Astrocyte (in vitro differentiated cells and primary cell): Measurements from ENCODE around the gene COMMD7. TPM values are rescaled to one million over a fixed set of nuclear protein-coding genes. Genes with fewer than 3 reads are reported as not detected.
"Not testable (repeated sequence)": the region's sequence is repeated elsewhere in the genome, so short reads cannot be mapped to it uniquely, and the experiment has no call there.

Experiments used
- DNase-seq: peaks from one replicate; pipeline ENCODE4 v3.0.0-alpha.2; 2010; ENCODE audit warnings: low read depth
- FAIRE-seq: peaks from 2 replicates; lab custom pipeline; 2011; peaks lifted over from hg19 to GRCh38; lab: Jason Lieb, UNC
- H2AFZ ChIP-seq: 2 replicates; pipeline ENCODE4 v1.6.0; 2012; ENCODE audit warnings: low read depth, low read length, inconsistent platforms
- H3K27ac ChIP-seq: 2 replicates; pipeline ENCODE4 v1.5.1; 2011; ENCODE audit warnings: low read depth, low read length, inconsistent platforms
- H3K27me3 ChIP-seq: 2 replicates; pipeline ENCODE4 v1.6.0; 2011; ENCODE audit warnings: low read length, inconsistent platforms; ENCODE audit not compliant: insufficient read depth
- H3K36me3 ChIP-seq: 2 replicates; pipeline ENCODE4 v1.5.1; 2011; ENCODE audit warnings: low read length, inconsistent platforms; ENCODE audit not compliant: insufficient read depth
- H3K4me1 ChIP-seq: 2 replicates; pipeline ENCODE4 v1.5.1; 2011; ENCODE audit warnings: low read length, inconsistent platforms; ENCODE audit not compliant: insufficient read depth
- H3K4me2 ChIP-seq: 2 replicates; pipeline ENCODE4 v1.6.0; 2012; ENCODE audit warnings: low read length, inconsistent platforms
- H3K4me3 ChIP-seq: 2 replicates; pipeline ENCODE4 v1.5.1; 2011; ENCODE audit warnings: low read depth, mild to moderate bottlenecking, low read length, inconsistent platforms; ENCODE audit not compliant: insufficient read depth
- H3K79me2 ChIP-seq: 2 replicates; pipeline ENCODE4 v1.6.0; 2012; ENCODE audit warnings: mild to moderate bottlenecking, low read length, inconsistent platforms; ENCODE audit not compliant: insufficient read depth
- H3K9ac ChIP-seq: 2 replicates; pipeline ENCODE4 v1.6.0; 2012; ENCODE audit warnings: mild to moderate bottlenecking, low read length, inconsistent platforms
- H3K9me3 ChIP-seq: 2 replicates; pipeline ENCODE4 v1.5.1; 2012; ENCODE audit warnings: low read depth, mild to moderate bottlenecking, low read length, inconsistent platforms; ENCODE audit not compliant: insufficient read depth
- H4K20me1 ChIP-seq: 2 replicates; pipeline ENCODE4 v1.6.0; 2012; ENCODE audit warnings: low read length, inconsistent platforms; ENCODE audit not compliant: insufficient read depth
- H3K27ac Mint-ChIP-seq: one replicate; pipeline ENCODE4 v1.8.0; 2021; ENCODE audit warnings: mild to moderate bottlenecking, mixed read lengths; ENCODE audit not compliant: unreplicated experiment
- H3K27me3 Mint-ChIP-seq: one replicate; pipeline ENCODE4 v1.8.0; 2021; ENCODE audit warnings: low read depth, mixed read lengths; ENCODE audit not compliant: unreplicated experiment
- H3K36me3 Mint-ChIP-seq: one replicate; pipeline ENCODE4 v1.8.0; 2021; ENCODE audit warnings: low read depth, mixed read lengths; ENCODE audit not compliant: unreplicated experiment
- H3K4me1 Mint-ChIP-seq: one replicate; pipeline ENCODE4 v1.8.0; 2021; ENCODE audit warnings: low read depth, mixed read lengths; ENCODE audit not compliant: unreplicated experiment
- H3K4me3 Mint-ChIP-seq: one replicate; pipeline ENCODE4 v1.8.0; 2021; ENCODE audit warnings: mild to moderate bottlenecking, moderate library complexity, mixed read lengths; ENCODE audit not compliant: unreplicated experiment
- H3K9me3 Mint-ChIP-seq: one replicate; pipeline ENCODE4 v1.8.0; 2021; ENCODE audit warnings: mild to moderate bottlenecking, mixed read lengths; ENCODE audit not compliant: unreplicated experiment
- EZH2 ChIP-seq: IDR thresholded peaks from 2 replicates; pipeline ENCODE4 v1.6.1; 2012; ENCODE audit warnings: mild to moderate bottlenecking, low read length, inconsistent platforms; ENCODE audit not compliant: insufficient read depth
- total RNA-seq: library from RNA; stranded (reverse); gene quantifications from 2 replicates; pipeline ENCODE4 v1.2.1, GENCODE V29; 2021
- TF ChIP-seq, protein P1 (sequence below): IDR thresholded peaks from 2 replicates; pipeline ENCODE4 v1.5.1; 2011; ENCODE audit warnings: low read depth, mild to moderate bottlenecking, inconsistent platforms, low read length, moderate library complexity; ENCODE audit not compliant: insufficient read depth

COMMD7 gene
- total RNA-seq, 1 donor from 2014 or later, result 38.9 TPM

- no peak for DNase-seq
- Histone ChIP-seq H3K27me3 (no peaks in the 10 kb centered on the region), H3K9ac (no peak overlapping the region), H2AFZ (no peak overlapping the region), H3K9me3 (no peaks in the 10 kb centered on the region), H3K27ac (no peak overlapping the region), H3K36me3 (no peaks in the 10 kb centered on the region), H3K4me1 (peaks cover 13% of the 10 kb centered on the region), H4K20me1 (peaks cover 4% of the 10 kb centered on the region), H3K4me2 (no peak overlapping the region), H3K79me2 (peaks cover 57% of the 10 kb centered on the region), H3K4me3 (no peak overlapping the region)
- Mint-ChIP-seq H3K36me3 (no peaks in the 10 kb centered on the region), H3K27me3 (no peaks in the 10 kb centered on the region), H3K4me1 (peaks cover 8% of the 10 kb centered on the region), H3K27ac (no peak overlapping the region), H3K9me3 (no peaks in the 10 kb centered on the region), H3K4me3 (no peak overlapping the region)
- TF ChIP-seq EZH2, result no peak
- TF ChIP-seq, protein P1, sequence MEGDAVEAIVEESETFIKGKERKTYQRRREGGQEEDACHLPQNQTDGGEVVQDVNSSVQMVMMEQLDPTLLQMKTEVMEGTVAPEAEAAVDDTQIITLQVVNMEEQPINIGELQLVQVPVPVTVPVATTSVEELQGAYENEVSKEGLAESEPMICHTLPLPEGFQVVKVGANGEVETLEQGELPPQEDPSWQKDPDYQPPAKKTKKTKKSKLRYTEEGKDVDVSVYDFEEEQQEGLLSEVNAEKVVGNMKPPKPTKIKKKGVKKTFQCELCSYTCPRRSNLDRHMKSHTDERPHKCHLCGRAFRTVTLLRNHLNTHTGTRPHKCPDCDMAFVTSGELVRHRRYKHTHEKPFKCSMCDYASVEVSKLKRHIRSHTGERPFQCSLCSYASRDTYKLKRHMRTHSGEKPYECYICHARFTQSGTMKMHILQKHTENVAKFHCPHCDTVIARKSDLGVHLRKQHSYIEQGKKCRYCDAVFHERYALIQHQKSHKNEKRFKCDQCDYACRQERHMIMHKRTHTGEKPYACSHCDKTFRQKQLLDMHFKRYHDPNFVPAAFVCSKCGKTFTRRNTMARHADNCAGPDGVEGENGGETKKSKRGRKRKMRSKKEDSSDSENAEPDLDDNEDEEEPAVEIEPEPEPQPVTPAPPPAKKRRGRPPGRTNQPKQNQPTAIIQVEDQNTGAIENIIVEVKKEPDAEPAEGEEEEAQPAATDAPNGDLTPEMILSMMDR, result no peak
- FAIRE-seq, result no peak
Measured at GRCh38 chr20:32767418-32768198, 24.3 kb upstream of the COMMD7 start.

DNA sequence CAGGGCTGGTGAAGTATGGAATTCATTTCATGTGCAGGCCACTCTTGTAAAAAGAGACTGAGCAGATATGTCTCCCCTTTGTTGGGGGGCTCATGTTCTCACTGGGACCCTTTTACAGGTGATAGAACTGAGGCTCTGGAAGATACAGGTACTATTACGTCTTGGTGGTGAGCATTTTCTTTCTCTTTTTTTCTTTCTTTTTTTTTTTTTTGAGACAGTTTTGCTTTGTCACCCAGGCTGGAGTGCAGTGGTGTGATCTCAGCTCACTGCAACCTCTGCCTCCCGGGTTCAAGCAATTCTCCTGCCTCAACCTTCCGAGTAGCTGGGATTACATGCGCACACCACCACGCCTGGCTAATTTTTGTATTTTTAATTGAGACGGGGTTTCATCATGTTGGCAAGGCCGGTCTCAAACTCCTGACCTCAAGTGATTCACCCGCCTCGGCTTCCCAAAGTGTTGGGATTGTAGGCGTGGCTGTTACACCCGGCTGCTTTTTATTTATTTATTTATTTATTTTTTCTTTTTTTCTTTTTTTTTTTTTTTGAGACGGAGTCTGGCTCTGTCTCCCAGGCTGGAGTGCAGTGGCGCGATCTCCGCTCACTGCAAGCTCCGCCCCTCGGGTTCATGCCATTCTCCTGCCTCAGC is 22.1 kb upstream of the COMMD7 start:
- H3K9ac ChIP-seq, H4K20me1 ChIP-seq, H3K36me3 Mint-ChIP-seq, H3K9me3 ChIP-seq, FAIRE-seq, H3K36me3 ChIP-seq, H2AFZ ChIP-seq, H3K4me3 ChIP-seq, H3K27me3 ChIP-seq, H3K4me1 Mint-ChIP-seq, H3K27me3 Mint-ChIP-seq, H3K27ac ChIP-seq, H3K9me3 Mint-ChIP-seq: not testable (repeated sequence)
- Mint-ChIP-seq H3K27ac (peak overlapping the region; percentile 77), H3K4me3 (peak overlapping the region; percentile 27)
- Histone ChIP-seq H3K4me1 (peaks cover 13% of the 10 kb centered on the region), H3K79me2 (peaks cover 48% of the 10 kb centered on the region), H3K4me2 (peak overlapping the region; percentile 100)
- DNase-seq, result peak; percentile 35

DNA sequence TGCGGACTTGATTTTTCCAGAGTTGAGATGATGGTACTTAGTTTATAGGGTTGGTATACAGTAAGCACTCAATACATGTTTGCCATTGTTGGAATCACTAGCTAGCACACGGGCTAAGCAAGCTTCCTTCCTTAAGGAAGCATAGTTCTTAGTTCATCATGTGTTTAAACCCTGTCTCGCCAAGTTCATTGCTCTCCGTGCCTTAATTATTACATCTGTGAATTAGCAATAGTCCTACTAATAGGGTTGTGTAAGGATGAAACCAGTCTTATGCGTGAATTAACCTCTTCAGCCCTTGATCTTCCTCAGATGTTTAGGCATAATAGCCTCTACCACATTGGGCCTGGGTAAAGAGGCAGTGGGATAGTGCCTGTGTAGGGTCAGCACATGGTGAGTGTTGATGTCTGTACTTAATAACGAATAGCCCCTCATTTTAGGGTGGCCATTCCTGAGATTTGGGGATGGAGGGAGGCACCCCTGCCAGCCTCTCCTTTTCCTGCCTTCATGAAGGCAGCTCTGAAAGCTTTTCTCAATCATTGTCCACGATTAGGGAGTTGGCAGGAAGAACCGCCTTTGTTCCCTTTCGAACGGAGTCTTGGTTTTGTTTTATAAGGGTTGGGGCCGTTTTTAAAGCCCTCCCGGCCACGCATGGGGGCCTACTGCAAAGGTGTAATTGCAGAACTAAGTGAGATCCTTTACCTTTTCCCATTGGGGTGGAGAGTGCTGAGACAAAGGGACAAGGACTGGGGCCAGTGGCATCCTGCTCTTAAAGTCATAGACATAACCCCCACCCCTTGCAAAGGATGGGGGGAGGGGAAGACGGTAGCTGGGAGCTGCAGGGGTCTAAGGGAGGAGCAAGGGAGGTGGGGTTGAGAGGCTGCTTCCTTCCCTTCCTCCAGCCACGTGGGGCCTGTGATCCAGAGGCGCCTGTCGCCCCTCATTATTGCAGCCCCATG is 21.0 kb upstream of the COMMD7 start:
- H2AFZ ChIP-seq, result no peak overlapping the region
- H3K79me2 ChIP-seq, result peaks cover 48% of the 10 kb centered on the region
- H3K36me3 ChIP-seq, result no peaks in the 10 kb centered on the region
- H3K9ac ChIP-seq, result peak overlapping the region; percentile 86
- no peak overlapping the region for H3K27ac ChIP-seq
- Mint-ChIP-seq H3K27ac (no peak overlapping the region), H3K4me3 (peak overlapping the region; percentile 81), H3K36me3 (no peaks in the 10 kb centered on the region), H3K4me1 (peaks cover 6% of the 10 kb centered on the region), H3K27me3 (peaks cover 2% of the 10 kb centered on the region), H3K9me3 (peaks cover 4% of the 10 kb centered on the region)
- no peaks in the 10 kb centered on the region for H3K9me3 ChIP-seq
- DNase-seq (no peak), FAIRE-seq (no peak)
- peaks cover 4% of the 10 kb centered on the region for H4K20me1 ChIP-seq
- H3K4me2 ChIP-seq, result peak overlapping the region; percentile 100
- H3K27me3 ChIP-seq, result no peaks in the 10 kb centered on the region
- peak overlapping the region; percentile 74 for H3K4me3 ChIP-seq
- no peak for TF ChIP-seq EZH2
- TF ChIP-seq, protein P1, result no peak
- peaks cover 13% of the 10 kb centered on the region for H3K4me1 ChIP-seq
